RWPE1 (cell line): ENCODE results near the gene SPTSSA.
"Not testable (repeated sequence)": the region's sequence is repeated elsewhere in the genome, so short reads cannot be mapped to it uniquely, and the experiment has no call there.

ENCODE experiments used
- CTCF ChIA-PET: fragments of 350-600 bp; sonication (Branson Sonifier 250); formaldehyde crosslinking; extraction: SDS; loops from one replicate; lab custom pipeline; 2021; lab: Yijun Ruan, JAX
- POLR2A ChIA-PET: fragments of 400-600 bp; formaldehyde crosslinking; extraction: SDS; loops from one replicate; lab custom pipeline; 2020; ENCODE audit warnings: antibody characterized with exemption; ENCODE audit not compliant: low non-redundant PET; lab: Yijun Ruan, JAX
- DNase-seq: peaks from one replicate; pipeline ENCODE4 v3.0.0; 2012; ENCODE audit warnings: low spot score
- H3K27ac ChIP-seq: fragments of 450-650 bp; 2 replicates; pipeline ENCODE4 v1.5.1; 2017
- CTCF ChIP-seq: fragments of 450-650 bp; conservative IDR thresholded peaks from 2 replicates; pipeline ENCODE4 v1.5.1; 2017; ENCODE audit warnings: low read depth, mild to moderate bottlenecking

Gene SPTSSA

GRCh38 chr14:34436960-34437728, 24.9 kb downstream of the SPTSSA start:
- CTCF ChIA-PET = no interaction called here
- DNase-seq = no peak
- POLR2A ChIA-PET = no interaction called here

GRCh38 chr14:34436118-34436905, 25.7 kb downstream of the SPTSSA start:
- no peak for TF ChIP-seq CTCF
- DNase-seq = no peak
- ChIA-PET CTCF (no interaction called here), POLR2A (no interaction called here)
- no peak overlapping the region for H3K27ac ChIP-seq

More at GRCh38 chr14:34436960-34437728, 24.9 kb downstream of the SPTSSA start:
- no peak for TF ChIP-seq CTCF
- no peak overlapping the region for H3K27ac ChIP-seq

GRCh38 chr14:34433957-34434356, 28.1 kb downstream of the SPTSSA start:
- ChIA-PET CTCF (no interaction called here), POLR2A (no interaction called here)
- H3K27ac ChIP-seq = no peak overlapping the region
- TF ChIP-seq CTCF = no peak
- DNase-seq = no peak

- CTCF ChIA-PET, DNase-seq, POLR2A ChIA-PET, H3K27ac ChIP-seq: not testable (repeated sequence)
Measured at GRCh38 chr14:34428102-34428466, 34.0 kb downstream of the SPTSSA start.

GRCh38 chr14:34426313-34427295, 35.4 kb downstream of the SPTSSA start:
- no peak for TF ChIP-seq CTCF
- POLR2A ChIA-PET = no interaction called here
- DNase-seq = no peak
- CTCF ChIA-PET = interaction anchor here (0.6 kb wide), 1 partner anchor 67 kb away, joined by 4 read pairs; no protein-coding TSS in a partner anchor
- no peak overlapping the region for H3K27ac ChIP-seq

- no peak overlapping the region for H3K27ac ChIP-seq
- ChIA-PET CTCF (no interaction called here), POLR2A (no interaction called here)
- no peak for DNase-seq
- TF ChIP-seq CTCF = no peak
Measured at GRCh38 chr14:34425095-34425851, 36.8 kb downstream of the SPTSSA start.
